ENCODE measurements around the gene ADGRL1. TPM values are rescaled to one million over a fixed set of nuclear protein-coding genes. Genes with fewer than 3 reads are reported as not detected.

The ADGRL1 gene
- total and polyA plus RNA-seq, 9 of the 15 experiments (the other 6 are each of a cell fraction or from before 2014, with no cell fraction given), result 0.14 to 37.0 (median 8.6) TPM

GRCh38 chr19:14112051-14112808, 93.7 kb downstream of the ADGRL1 start:
- TF ChIP-seq FOXM1 (IDR thresholded peaks at IDR 0.05; ENCODE audit: low read depth) (no peak), FOXM1 (CRISPR knock-in tag; IDR thresholded peaks at IDR 0.05; ENCODE audit: low read depth) (no peak), ZNF57 (CRISPR knock-in tag; IDR thresholded peaks at IDR 0.05) (no peak), CREB3L1 (IDR thresholded peaks at IDR 0.05; ENCODE audit: borderline replicate concordance, low read depth) (no peak), ZNF311 (CRISPR knock-in tag; IDR thresholded peaks at IDR 0.05) (no peak), SP2 (IDR thresholded peaks at IDR 0.05; ENCODE audit: extremely low read depth, low read depth, low read length, poor library complexity, severe bottlenecking) (no peak), GTF2F1 (IDR thresholded peaks at IDR 0.05; ENCODE audit: low read depth, low read length) (no peak), RFX5 (IDR thresholded peaks at IDR 0.05; ENCODE audit: low read depth, low read length) (no peak), SMC3 (conservative IDR thresholded peaks at IDR 0.05; ENCODE audit: insufficient read depth, low read depth, low read length) (no peak), HDAC3 (IDR thresholded peaks at IDR 0.05; ENCODE audit: borderline replicate concordance, partially characterized antibody) (no peak), SREBF1 (IDR thresholded peaks at IDR 0.05; ENCODE audit: borderline replicate concordance, low read depth, low read length) (no peak), COPS2 (conservative IDR thresholded peaks at IDR 0.05) (no peak), ZNF263 (CRISPR knock-in tag; IDR thresholded peaks at IDR 0.05; ENCODE audit: borderline replicate concordance) (no peak), FOXO4 (CRISPR knock-in tag; IDR thresholded peaks at IDR 0.05) (no peak)
- BruUV-seq (replicated peaks), result no TSS peak
- DNase-seq (ENCODE audit: extremely low read depth in 1 of 4, low spot score in 3 of 4) (no peak), ATAC-seq (no peak), FAIRE-seq (no peak)
- H3K4me3 ChIP-seq, result no peak overlapping the region
- intact Hi-C loops (cut with micrococcal nuclease), result no loop called here
- H3K36me3 ChIP-seq (ENCODE audit: control insufficient read depth, insufficient read depth, low read length), result no peaks in the 10 kb centered on the region; the same call in 2 of the 3 replicates
- H3K27ac ChIP-seq (ENCODE audit: extremely low read depth, low read depth, low read length), result no peak overlapping the region
- no peaks in the 10 kb centered on the region for H3K27me3 ChIP-seq (ENCODE audit: control insufficient read depth in 2 of 2, insufficient read depth in 2 of 2, low read length in 2 of 2)
- POLR2A ChIA-PET, result interaction anchor here (0.5 to 2.0 kb wide), 3 partner anchors 9 to 406 kb away, joined by 3 to 5 read pairs (median 3); partner anchors contain the start of genes ASF1B and DNAJB1
- WGBS (ENCODE audit: insufficient coverage, low coverage, missing lambda C conversion rate), result 74% methylated on average over 10 of the region's 12 CpGs
- in situ Hi-C loops (cut with MboI), result no loop called here
- H2AFZ ChIP-seq (ENCODE audit: low read depth, low read length), result no peak overlapping the region
- no peaks in the 10 kb centered on the region for H3K9me3 ChIP-seq (replicated peaks; ENCODE audit: control insufficient read depth, insufficient read depth, low read depth, low read length)
- H3K4me1 ChIP-seq (replicated peaks in 1 of 2; ENCODE audit: control insufficient read depth in 2 of 2, insufficient read depth in 2 of 2, low read length in 2 of 2), result peaks cover 32 to 49% of the 10 kb centered on the region in 2 experiments; a peak in 4 of 5 replicates
- H3K9ac ChIP-seq (ENCODE audit: insufficient read depth in 1 of 2, low read depth in 2 of 2, low read length in 2 of 2), result peak overlapping the region in 1 of 2 experiments; percentile 56; a peak in 2 of 4 replicates
- no peaks in the 10 kb centered on the region for H4K20me1 ChIP-seq (replicated peaks; ENCODE audit: control insufficient read depth, insufficient read depth, low read length)
- no peak overlapping the region for H3K4me2 ChIP-seq (ENCODE audit: insufficient read depth, low read length)
- H3K9me1 ChIP-seq (ENCODE audit: control insufficient read depth, insufficient read depth, low read length), result peaks cover 4% of the 10 kb centered on the region
- CTCF ChIA-PET (ENCODE audit: low intra/inter-chr PET ratio), result no interaction called here
- peaks cover 23% of the 10 kb centered on the region for H3K79me2 ChIP-seq (ENCODE audit: control insufficient read depth, insufficient read depth, low read length)
